ENCODE measurements around the gene NRK. TPM values are rescaled to one million over a fixed set of nuclear protein-coding genes. Genes with fewer than 3 reads are reported as not detected.
"Not testable (repeated sequence)": the region's sequence is repeated elsewhere in the genome, so short reads cannot be mapped to it uniquely, and the experiment has no call there.

The NRK gene, protein sequence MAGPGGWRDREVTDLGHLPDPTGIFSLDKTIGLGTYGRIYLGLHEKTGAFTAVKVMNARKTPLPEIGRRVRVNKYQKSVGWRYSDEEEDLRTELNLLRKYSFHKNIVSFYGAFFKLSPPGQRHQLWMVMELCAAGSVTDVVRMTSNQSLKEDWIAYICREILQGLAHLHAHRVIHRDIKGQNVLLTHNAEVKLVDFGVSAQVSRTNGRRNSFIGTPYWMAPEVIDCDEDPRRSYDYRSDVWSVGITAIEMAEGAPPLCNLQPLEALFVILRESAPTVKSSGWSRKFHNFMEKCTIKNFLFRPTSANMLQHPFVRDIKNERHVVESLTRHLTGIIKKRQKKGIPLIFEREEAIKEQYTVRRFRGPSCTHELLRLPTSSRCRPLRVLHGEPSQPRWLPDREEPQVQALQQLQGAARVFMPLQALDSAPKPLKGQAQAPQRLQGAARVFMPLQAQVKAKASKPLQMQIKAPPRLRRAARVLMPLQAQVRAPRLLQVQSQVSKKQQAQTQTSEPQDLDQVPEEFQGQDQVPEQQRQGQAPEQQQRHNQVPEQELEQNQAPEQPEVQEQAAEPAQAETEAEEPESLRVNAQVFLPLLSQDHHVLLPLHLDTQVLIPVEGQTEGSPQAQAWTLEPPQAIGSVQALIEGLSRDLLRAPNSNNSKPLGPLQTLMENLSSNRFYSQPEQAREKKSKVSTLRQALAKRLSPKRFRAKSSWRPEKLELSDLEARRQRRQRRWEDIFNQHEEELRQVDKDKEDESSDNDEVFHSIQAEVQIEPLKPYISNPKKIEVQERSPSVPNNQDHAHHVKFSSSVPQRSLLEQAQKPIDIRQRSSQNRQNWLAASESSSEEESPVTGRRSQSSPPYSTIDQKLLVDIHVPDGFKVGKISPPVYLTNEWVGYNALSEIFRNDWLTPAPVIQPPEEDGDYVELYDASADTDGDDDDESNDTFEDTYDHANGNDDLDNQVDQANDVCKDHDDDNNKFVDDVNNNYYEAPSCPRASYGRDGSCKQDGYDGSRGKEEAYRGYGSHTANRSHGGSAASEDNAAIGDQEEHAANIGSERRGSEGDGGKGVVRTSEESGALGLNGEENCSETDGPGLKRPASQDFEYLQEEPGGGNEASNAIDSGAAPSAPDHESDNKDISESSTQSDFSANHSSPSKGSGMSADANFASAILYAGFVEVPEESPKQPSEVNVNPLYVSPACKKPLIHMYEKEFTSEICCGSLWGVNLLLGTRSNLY (N-terminal part only)
- 0.05 TPM in 1 of 2 replicates, not detected in the other for total RNA-seq (2014; rRNA removed; shearing (Covaris generic))
- not detected in 2 replicates for polyA plus RNA-seq (2015; cell fraction: cytosol; rRNA removed)
- not detected in 2 replicates for polyA plus RNA-seq (2015; cell fraction: nucleus; rRNA removed)

- DNase-seq (ENCODE audit: low read depth, low spot score), result no peak
- in situ Hi-C loops (cut with HindIII; ENCODE audit: low pct_unique_long_range_greater_than_20kb, low sequenced_read_pairs), result no loop called here
These were observed at the start of gene NRK for GRCh38 chrX:105822138-105823091. Gene NRK, plus strand, starts transcription at chrX:105822539. Its CDS starts 307 bp downstream, at chrX:105822846.

DNA sequence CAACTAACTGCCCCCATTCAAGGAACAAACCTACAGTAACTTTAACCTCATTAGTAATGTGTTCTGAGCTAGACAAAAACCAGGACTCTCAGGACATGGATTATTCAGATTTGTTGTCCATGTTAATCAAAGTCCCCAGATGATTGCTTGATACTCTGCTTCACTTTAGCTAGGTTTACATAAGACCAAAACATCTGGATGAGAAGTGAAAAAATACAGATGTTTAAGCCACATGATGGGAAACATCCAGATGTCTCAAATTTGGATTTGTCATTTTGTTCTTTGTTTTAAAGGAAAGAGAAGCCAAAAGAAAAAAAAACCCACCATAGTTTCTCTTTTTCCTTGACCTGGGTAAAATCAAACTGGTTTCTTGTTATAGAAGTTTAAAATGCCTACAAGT, 48.5 kb upstream of the NRK start:
- DNase-seq (ENCODE audit: low read depth, low spot score), result no peak
- in situ Hi-C loops (cut with HindIII; ENCODE audit: low pct_unique_long_range_greater_than_20kb, low sequenced_read_pairs), result no loop called here

GRCh38 chrX:105775679-105776078, 46.7 kb upstream of the NRK start:
- DNase-seq (ENCODE audit: low read depth, low spot score), result no peak

GRCh38 chrX:105781804-105782203, 40.5 kb upstream of the NRK start:
- DNase-seq (ENCODE audit: low read depth, low spot score), result no peak
- in situ Hi-C loops (cut with HindIII; ENCODE audit: low pct_unique_long_range_greater_than_20kb, low sequenced_read_pairs), result no loop called here

More at GRCh38 chrX:105775679-105776078, 46.7 kb upstream of the NRK start:
- in situ Hi-C loops (cut with HindIII; ENCODE audit: low pct_unique_long_range_greater_than_20kb, low sequenced_read_pairs), result no loop called here

DNA sequence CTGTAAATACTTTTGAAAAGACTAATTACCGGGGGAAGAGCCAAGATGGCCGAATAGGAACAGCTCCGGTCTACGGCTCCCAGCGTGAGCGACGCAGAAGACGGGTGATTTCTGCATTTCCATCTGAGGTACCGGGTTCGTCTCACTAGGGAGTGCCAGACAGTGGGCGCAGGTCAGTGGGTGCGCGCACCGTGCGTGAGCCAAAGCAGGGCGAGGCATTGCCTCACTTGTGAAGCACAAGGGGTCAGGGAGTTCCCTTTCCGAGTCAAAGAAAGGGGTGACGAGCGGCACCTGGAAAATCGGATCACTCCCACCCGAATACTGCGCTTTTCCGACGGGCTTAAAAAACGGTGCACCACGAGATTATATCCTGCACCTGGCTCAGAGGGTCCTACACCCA, 25.5 kb upstream of the NRK start:
- DNase-seq (ENCODE audit: low read depth, low spot score); in situ Hi-C loops (cut with HindIII; ENCODE audit: low pct_unique_long_range_greater_than_20kb, low sequenced_read_pairs): not testable (repeated sequence)

- DNase-seq (ENCODE audit: low read depth, low spot score), result no peak
- in situ Hi-C loops (cut with HindIII; ENCODE audit: low pct_unique_long_range_greater_than_20kb, low sequenced_read_pairs), result no loop called here
These were observed 18.4 kb upstream of the NRK start for GRCh38 chrX:105803891-105804290.

DNA sequence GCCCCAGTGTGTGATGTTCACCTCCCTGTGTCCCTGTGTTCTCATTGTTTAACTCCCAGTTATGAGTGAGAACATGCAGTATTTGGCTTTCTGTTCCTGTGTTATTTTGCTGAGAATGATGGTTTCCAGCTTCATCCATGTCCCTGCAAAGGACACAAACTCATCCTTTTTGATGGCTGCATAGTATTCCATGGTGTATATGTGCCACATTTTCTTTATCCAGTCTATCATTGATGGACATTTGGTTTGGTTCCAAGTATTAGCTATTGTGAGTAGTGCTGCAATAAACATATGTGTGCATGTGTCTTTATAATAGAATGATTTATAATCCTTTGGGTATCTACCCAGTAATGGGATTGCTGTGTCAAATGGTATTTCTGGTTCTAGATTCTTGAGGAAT, 16.7 kb upstream of the NRK start:
- in situ Hi-C loops (cut with HindIII; ENCODE audit: low pct_unique_long_range_greater_than_20kb, low sequenced_read_pairs); DNase-seq (ENCODE audit: low read depth, low spot score): not testable (repeated sequence)

DNA sequence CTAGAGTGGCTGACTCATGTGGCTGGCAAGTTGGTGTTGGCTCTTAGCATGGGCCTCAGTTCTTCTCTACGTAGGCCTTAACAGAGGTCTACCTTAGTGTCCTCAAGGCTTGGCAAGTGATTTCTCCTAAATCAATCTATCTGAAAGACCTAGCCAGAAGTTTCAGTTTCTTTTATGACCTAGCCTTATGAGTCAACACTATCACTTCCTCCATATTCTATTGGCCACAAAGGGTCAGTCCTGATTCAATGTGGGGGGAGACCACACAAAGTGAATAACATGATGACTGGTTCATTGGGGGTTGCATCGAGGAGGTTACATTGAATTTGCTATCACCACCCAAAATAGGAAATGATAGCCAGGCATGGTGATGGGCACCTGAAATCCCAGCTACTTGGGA, 5.8 kb upstream of the NRK start:
- in situ Hi-C loops (cut with HindIII; ENCODE audit: low pct_unique_long_range_greater_than_20kb, low sequenced_read_pairs), result no loop called here
- DNase-seq (ENCODE audit: low read depth, low spot score), result no peak

DNA sequence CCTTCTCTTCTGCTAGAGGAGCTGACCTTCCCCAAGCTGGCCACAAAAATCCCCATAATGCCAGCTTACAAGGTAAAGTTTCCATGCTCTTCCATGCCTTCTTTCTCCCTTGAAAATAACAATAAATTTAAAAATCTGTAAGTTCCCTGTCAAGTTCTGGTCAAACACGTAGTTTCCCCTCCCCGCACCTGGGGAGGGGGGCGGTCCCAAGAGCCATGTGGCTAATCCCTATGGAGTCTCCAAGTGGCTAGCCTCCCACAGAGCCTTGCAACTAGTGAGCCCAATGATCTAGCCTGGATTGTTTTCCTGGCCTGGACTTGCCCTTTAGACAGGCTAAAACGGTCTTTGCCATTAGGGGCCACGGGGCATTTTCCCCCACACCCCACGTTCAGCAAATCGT, 2.1 kb upstream of the NRK start:
- in situ Hi-C loops (cut with HindIII; ENCODE audit: low pct_unique_long_range_greater_than_20kb, low sequenced_read_pairs), result no loop called here
- DNase-seq (ENCODE audit: low read depth, low spot score), result no peak

- in situ Hi-C loops (cut with HindIII; ENCODE audit: low pct_unique_long_range_greater_than_20kb, low sequenced_read_pairs), result no loop called here
These were observed 743 bp upstream of the NRK start for GRCh38 chrX:105821471-105822121.

GRCh38 chrX:105823092-105823455, 735 bp downstream of the NRK start:
- DNase-seq (ENCODE audit: low read depth, low spot score), result no peak
- in situ Hi-C loops (cut with HindIII; ENCODE audit: low pct_unique_long_range_greater_than_20kb, low sequenced_read_pairs), result no loop called here

More at GRCh38 chrX:105821471-105822121, 743 bp upstream of the NRK start:
- DNase-seq (ENCODE audit: low read depth, low spot score), result no peak

DNA sequence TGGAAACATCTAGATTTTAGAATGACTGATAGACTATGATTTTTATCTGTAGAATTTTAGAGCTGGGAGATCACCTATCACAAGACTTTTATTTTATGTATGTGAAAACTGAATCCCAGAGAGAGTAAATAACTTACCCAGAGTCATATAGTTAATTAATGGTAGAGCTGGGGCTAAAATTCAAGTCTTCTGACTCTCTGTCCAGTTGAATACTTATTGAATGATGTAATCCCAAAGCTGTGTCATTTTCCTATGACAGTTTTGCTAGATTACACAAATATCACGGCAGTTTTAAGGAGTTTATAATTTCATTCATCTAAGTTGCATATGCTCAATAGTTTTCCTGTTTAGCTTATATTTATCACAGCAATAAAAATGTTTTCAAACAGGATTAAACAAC, 6.7 kb downstream of the NRK start:
- in situ Hi-C loops (cut with HindIII; ENCODE audit: low pct_unique_long_range_greater_than_20kb, low sequenced_read_pairs), result no loop called here
- DNase-seq (ENCODE audit: low read depth, low spot score), result no peak

DNA sequence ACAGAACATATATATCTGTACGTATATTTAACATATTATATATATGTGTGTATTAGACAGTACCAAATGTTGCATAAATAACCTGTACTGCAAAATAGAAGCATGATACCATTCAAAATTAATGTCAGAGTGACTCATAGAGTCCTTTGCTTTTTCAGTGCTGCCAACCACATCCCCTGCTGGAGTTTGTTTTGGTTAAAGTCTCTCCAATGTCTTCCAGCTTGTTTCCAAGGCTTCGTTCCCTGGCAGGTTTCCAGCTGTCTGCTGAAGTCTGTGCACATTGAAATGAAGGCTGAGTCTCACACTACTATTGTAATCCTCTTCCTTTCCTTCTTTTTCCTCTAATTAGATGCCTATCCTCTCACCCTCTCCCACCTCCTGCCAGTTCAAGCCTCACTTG, 14.9 kb downstream of the NRK start:
- no peak for DNase-seq (ENCODE audit: low read depth, low spot score)
- in situ Hi-C loops (cut with HindIII; ENCODE audit: low pct_unique_long_range_greater_than_20kb, low sequenced_read_pairs), result no loop called here

GRCh38 chrX:105845631-105846030, 23.3 kb downstream of the NRK start:
- DNase-seq (ENCODE audit: low read depth, low spot score), result no peak
- in situ Hi-C loops (cut with HindIII; ENCODE audit: low pct_unique_long_range_greater_than_20kb, low sequenced_read_pairs), result no loop called here

DNA sequence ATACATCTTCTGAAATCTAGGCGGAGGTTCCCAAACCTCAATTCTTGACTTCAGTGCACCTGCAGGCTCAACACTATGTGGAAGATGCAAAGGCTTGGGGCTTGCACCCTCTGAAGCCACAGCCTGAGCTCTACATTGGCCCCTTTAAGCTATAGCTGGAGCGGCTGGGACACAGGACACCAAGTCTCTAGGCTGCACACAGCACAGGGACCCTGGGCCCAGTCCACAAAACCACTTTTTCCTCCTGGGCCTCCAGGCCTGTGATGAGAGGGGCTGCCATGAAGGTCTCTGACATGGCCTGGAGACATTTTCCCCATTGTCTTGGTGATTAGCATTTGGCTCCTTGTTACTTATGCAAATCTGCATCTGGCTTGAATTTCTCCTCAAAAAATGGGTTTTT, 27.8 kb downstream of the NRK start:
- in situ Hi-C loops (cut with HindIII; ENCODE audit: low pct_unique_long_range_greater_than_20kb, low sequenced_read_pairs); DNase-seq (ENCODE audit: low read depth, low spot score): not testable (repeated sequence)

- in situ Hi-C loops (cut with HindIII; ENCODE audit: low pct_unique_long_range_greater_than_20kb, low sequenced_read_pairs), result no loop called here
These were observed 43.4 kb downstream of the NRK start for GRCh38 chrX:105865709-105866108.

More at GRCh38 chrX:105865709-105866108, 43.4 kb downstream of the NRK start:
- no peak for DNase-seq (ENCODE audit: low read depth, low spot score)

All from SK-MEL-5 (cell line).